Measurements from ENCODE around the gene JCHAIN.

The JCHAIN gene

GRCh38 chr4:70637239-70637913 is 28.9 kb downstream of the JCHAIN start:
- H3K27me3 Mint-ChIP-seq, result peaks cover 15% of the 10 kb centered on the region
- no peak overlapping the region for H3K4me3 Mint-ChIP-seq
- H3K4me1 Mint-ChIP-seq (ENCODE audit: low read depth), result peaks cover 14% of the 10 kb centered on the region
- H3K27ac Mint-ChIP-seq, result no peak overlapping the region
- H3K36me3 Mint-ChIP-seq (ENCODE audit: low read depth), result no peaks in the 10 kb centered on the region
- no peaks in the 10 kb centered on the region for H3K9me3 Mint-ChIP-seq
- no peak for DNase-seq

- H3K9me3 Mint-ChIP-seq, result no peaks in the 10 kb centered on the region
- no peak for DNase-seq
- H3K4me3 Mint-ChIP-seq, result no peak overlapping the region
- H3K4me1 Mint-ChIP-seq (ENCODE audit: low read depth), result peaks cover 6% of the 10 kb centered on the region
- H3K36me3 Mint-ChIP-seq (ENCODE audit: low read depth), result no peaks in the 10 kb centered on the region
- no peak overlapping the region for H3K27ac Mint-ChIP-seq
- peaks cover 12% of the 10 kb centered on the region for H3K27me3 Mint-ChIP-seq
Measured at GRCh38 chr4:70634482-70634881, 31.8 kb downstream of the JCHAIN start.

GRCh38 chr4:70632028-70632427 is 34.3 kb downstream of the JCHAIN start:
- Mint-ChIP-seq H3K27me3 (peaks cover 12% of the 10 kb centered on the region), H3K4me1 (ENCODE audit: low read depth) (peaks cover 12% of the 10 kb centered on the region), H3K27ac (no peak overlapping the region), H3K4me3 (no peak overlapping the region), H3K36me3 (ENCODE audit: low read depth) (no peaks in the 10 kb centered on the region), H3K9me3 (no peaks in the 10 kb centered on the region)
- DNase-seq, result no peak

- Mint-ChIP-seq H3K36me3 (ENCODE audit: low read depth) (no peaks in the 10 kb centered on the region), H3K4me1 (ENCODE audit: low read depth) (peaks cover 12% of the 10 kb centered on the region), H3K27me3 (peaks cover 12% of the 10 kb centered on the region), H3K4me3 (no peak overlapping the region), H3K27ac (no peak overlapping the region), H3K9me3 (no peaks in the 10 kb centered on the region)
- DNase-seq, result no peak
Measured at GRCh38 chr4:70630162-70630561, 36.1 kb downstream of the JCHAIN start.

GRCh38 chr4:70629469-70630090 is 36.7 kb downstream of the JCHAIN start:
- Mint-ChIP-seq H3K27me3 (peaks cover 8% of the 10 kb centered on the region), H3K36me3 (ENCODE audit: low read depth) (no peaks in the 10 kb centered on the region), H3K4me3 (no peak overlapping the region), H3K9me3 (no peaks in the 10 kb centered on the region), H3K27ac (no peak overlapping the region), H3K4me1 (ENCODE audit: low read depth) (peaks cover 12% of the 10 kb centered on the region)
- DNase-seq, result no peak

GRCh38 chr4:70628444-70628843 is 37.9 kb downstream of the JCHAIN start, which contains the start of gene ENAM:
Gene ENAM, plus strand, starts transcription at chr4:70628744. Its CDS starts 757 bp downstream, at chr4:70629501.
- no peak for DNase-seq
- peaks cover 2% of the 10 kb centered on the region for H3K27me3 Mint-ChIP-seq
- H3K9me3 Mint-ChIP-seq, result no peaks in the 10 kb centered on the region
- no peaks in the 10 kb centered on the region for H3K36me3 Mint-ChIP-seq (ENCODE audit: low read depth)
- no peak within 1 kb of the TSS for H3K27ac Mint-ChIP-seq
- H3K4me1 Mint-ChIP-seq (ENCODE audit: low read depth), result peaks cover 17% of the 10 kb centered on the region
- H3K4me3 Mint-ChIP-seq, result no peak within 1 kb of the TSS

GRCh38 chr4:70627620-70628019 is 38.7 kb downstream of the JCHAIN start:
- no peaks in the 10 kb centered on the region for H3K36me3 Mint-ChIP-seq (ENCODE audit: low read depth)
- H3K9me3 Mint-ChIP-seq, result no peaks in the 10 kb centered on the region
- no peak overlapping the region for H3K27ac Mint-ChIP-seq
- no peaks in the 10 kb centered on the region for H3K27me3 Mint-ChIP-seq
- no peak overlapping the region for H3K4me3 Mint-ChIP-seq
- DNase-seq, result no peak
- peaks cover 19% of the 10 kb centered on the region for H3K4me1 Mint-ChIP-seq (ENCODE audit: low read depth)

- Mint-ChIP-seq H3K27ac (no peak overlapping the region), H3K36me3 (ENCODE audit: low read depth) (no peaks in the 10 kb centered on the region), H3K4me1 (ENCODE audit: low read depth) (peaks cover 13% of the 10 kb centered on the region), H3K27me3 (no peaks in the 10 kb centered on the region), H3K9me3 (peaks cover under 1% of the 10 kb centered on the region), H3K4me3 (no peak overlapping the region)
- DNase-seq, result no peak
Measured at GRCh38 chr4:70624226-70624793, 42.0 kb downstream of the JCHAIN start.

DNA sequence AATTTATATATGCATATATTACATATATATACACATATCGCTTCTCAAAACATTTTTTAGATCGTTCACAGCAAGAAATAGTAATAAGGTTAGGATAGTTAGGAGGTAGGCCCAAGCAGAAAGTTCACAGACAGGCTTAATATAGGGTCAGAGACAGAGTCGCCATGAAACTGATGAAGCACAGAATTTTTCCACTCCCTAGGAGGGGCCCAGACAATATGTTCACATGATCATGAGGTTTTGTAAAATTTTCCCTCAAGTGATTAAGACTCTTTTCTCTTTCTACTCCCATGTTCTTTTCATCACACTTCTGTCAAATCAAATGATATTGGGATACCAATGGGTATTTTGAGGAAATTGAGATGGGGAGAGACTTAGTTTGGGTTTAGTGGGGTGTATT is 43.0 kb downstream of the JCHAIN start:
- H3K4me3 Mint-ChIP-seq, result no peak overlapping the region
- no peak overlapping the region for H3K27ac Mint-ChIP-seq
- no peaks in the 10 kb centered on the region for H3K27me3 Mint-ChIP-seq
- peaks cover 5% of the 10 kb centered on the region for H3K9me3 Mint-ChIP-seq
- no peaks in the 10 kb centered on the region for H3K36me3 Mint-ChIP-seq (ENCODE audit: low read depth)
- no peak for DNase-seq
- peaks cover 8% of the 10 kb centered on the region for H3K4me1 Mint-ChIP-seq (ENCODE audit: low read depth)

GRCh38 chr4:70619778-70620177 is 46.5 kb downstream of the JCHAIN start:
- no peak overlapping the region for H3K4me3 Mint-ChIP-seq
- no peaks in the 10 kb centered on the region for H3K27me3 Mint-ChIP-seq
- H3K36me3 Mint-ChIP-seq (ENCODE audit: low read depth), result no peaks in the 10 kb centered on the region
- peaks cover 8% of the 10 kb centered on the region for H3K4me1 Mint-ChIP-seq (ENCODE audit: low read depth)
- H3K9me3 Mint-ChIP-seq, result peaks cover 5% of the 10 kb centered on the region
- DNase-seq, result no peak
- no peak overlapping the region for H3K27ac Mint-ChIP-seq

GRCh38 chr4:70619288-70619687 is 47.0 kb downstream of the JCHAIN start:
- H3K27ac Mint-ChIP-seq, result no peak overlapping the region
- no peak overlapping the region for H3K4me3 Mint-ChIP-seq

GRCh38 chr4:70614184-70614555 is 52.1 kb downstream of the JCHAIN start:
- H3K36me3 Mint-ChIP-seq (ENCODE audit: low read depth), result no peaks in the 10 kb centered on the region
- no peak overlapping the region for H3K27ac Mint-ChIP-seq
- peaks cover 17% of the 10 kb centered on the region for H3K4me1 Mint-ChIP-seq (ENCODE audit: low read depth)
- peaks cover 27% of the 10 kb centered on the region for H3K27me3 Mint-ChIP-seq
- H3K9me3 Mint-ChIP-seq, result peaks cover 2% of the 10 kb centered on the region
- H3K4me3 Mint-ChIP-seq, result no peak overlapping the region
- no peak for DNase-seq

More at GRCh38 chr4:70619288-70619687, 47.0 kb downstream of the JCHAIN start:
- H3K9me3 Mint-ChIP-seq, result peaks cover 5% of the 10 kb centered on the region
- peaks cover 7% of the 10 kb centered on the region for H3K4me1 Mint-ChIP-seq (ENCODE audit: low read depth)
- H3K36me3 Mint-ChIP-seq (ENCODE audit: low read depth), result no peaks in the 10 kb centered on the region
- H3K27me3 Mint-ChIP-seq, result peaks cover 1% of the 10 kb centered on the region
- DNase-seq, result no peak

DNA sequence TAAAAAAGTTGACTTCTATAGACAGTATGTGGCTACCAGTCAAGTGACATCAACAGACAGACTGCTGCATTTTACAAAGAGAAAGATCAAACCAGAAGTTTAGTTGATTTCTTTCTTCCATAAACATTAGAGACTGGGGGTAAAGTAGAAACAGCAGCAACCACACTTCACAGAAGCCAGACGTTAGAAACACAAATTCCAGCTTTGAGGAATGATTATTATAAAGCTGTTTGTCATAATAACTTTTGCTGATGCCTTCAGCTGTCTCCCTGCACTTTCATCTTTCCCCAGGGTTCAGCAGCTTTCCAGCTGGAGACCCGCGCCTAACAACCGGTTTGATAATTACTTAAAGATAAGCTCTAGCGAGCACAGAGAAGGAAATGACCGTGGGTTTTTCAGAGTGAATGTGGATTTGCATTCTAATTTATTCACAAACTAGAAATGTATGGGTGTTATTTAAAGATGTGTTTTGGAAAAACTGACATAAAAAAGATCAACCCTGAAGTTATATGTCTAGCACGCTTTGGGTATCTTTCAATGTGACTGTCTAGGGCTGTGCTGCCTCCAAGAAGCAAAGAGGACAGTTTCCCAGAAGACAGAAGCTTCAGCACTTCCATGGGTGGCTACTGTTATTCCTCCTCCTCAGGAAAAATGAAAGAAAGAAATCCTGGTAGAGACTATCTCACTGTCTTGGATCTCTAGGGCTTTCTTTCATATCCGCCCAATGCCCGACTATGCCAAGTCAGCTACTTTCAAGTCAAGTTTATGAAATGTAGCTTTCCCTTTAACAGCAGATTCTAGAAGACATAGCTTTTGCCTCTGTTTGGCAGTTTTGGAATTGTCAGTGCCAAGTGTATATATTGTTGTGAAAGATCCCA is 52.8 kb downstream of the JCHAIN start:
- Mint-ChIP-seq H3K27me3 (peaks cover 31% of the 10 kb centered on the region), H3K4me1 (ENCODE audit: low read depth) (peaks cover 17% of the 10 kb centered on the region), H3K9me3 (no peaks in the 10 kb centered on the region), H3K27ac (no peak overlapping the region), H3K4me3 (peak overlapping the region; percentile 12), H3K36me3 (ENCODE audit: low read depth) (no peaks in the 10 kb centered on the region)
- DNase-seq, result no peak

GRCh38 chr4:70608324-70608723 is 58.0 kb downstream of the JCHAIN start:
- DNase-seq, result no peak
- no peak overlapping the region for H3K4me3 Mint-ChIP-seq
- H3K36me3 Mint-ChIP-seq (ENCODE audit: low read depth), result no peaks in the 10 kb centered on the region
- H3K27ac Mint-ChIP-seq, result no peak overlapping the region
- peaks cover 28% of the 10 kb centered on the region for H3K27me3 Mint-ChIP-seq
- H3K9me3 Mint-ChIP-seq, result no peaks in the 10 kb centered on the region
- H3K4me1 Mint-ChIP-seq (ENCODE audit: low read depth), result peaks cover 7% of the 10 kb centered on the region
